ENCODE results near the gene TCN2.
A peak's percentile ranks its signal among the peaks of the same experiment; 100 is the strongest.
"Not testable (repeated sequence)": the region's sequence is repeated elsewhere in the genome, so short reads cannot be mapped to it uniquely, and the experiment has no call there.

TCN2 gene

GRCh38 chr22:30650508-30651116 is 43.6 kb downstream of the TCN2 start:
- DNase-seq, result no peak

- no peak for DNase-seq
Observed at GRCh38 chr22:30652852-30653251, 45.9 kb downstream of the TCN2 start.

GRCh38 chr22:30654361-30654760 is 47.4 kb downstream of the TCN2 start:
- no peak for DNase-seq

GRCh38 chr22:30655532-30655931 is 48.6 kb downstream of the TCN2 start:
- no peak for DNase-seq

GRCh38 chr22:30662040-30662439 is 55.1 kb downstream of the TCN2 start:
- DNase-seq, result peak; percentile 49

GRCh38 chr22:30664798-30665197 is 57.8 kb downstream of the TCN2 start:
- no peak for DNase-seq

GRCh38 chr22:30665266-30665665 is 58.3 kb downstream of the TCN2 start:
- DNase-seq, result no peak

- DNase-seq, result no peak
Observed at GRCh38 chr22:30665786-30666185, 58.8 kb downstream of the TCN2 start.

GRCh38 chr22:30667107-30667493 is 60.1 kb downstream of the TCN2 start:
- DNase-seq, result no peak

- peak; percentile 90 for DNase-seq
Observed at GRCh38 chr22:30667494-30668385, 60.8 kb downstream of the TCN2 start, which contains the start of gene DUSP18. TSS of gene DUSP18 (minus strand) at chr22:30667875. CDS start at chr22:30664003, 3,872 bp downstream.

GRCh38 chr22:30668386-30668710 is 61.4 kb downstream of the TCN2 start:
- peak; percentile 35 for DNase-seq

GRCh38 chr22:30671071-30671470 is 64.1 kb downstream of the TCN2 start:
- no peak for DNase-seq

- no peak for DNase-seq
Observed at GRCh38 chr22:30673136-30673535, 66.2 kb downstream of the TCN2 start.

- DNase-seq, result no peak
Observed at GRCh38 chr22:30674482-30674881, 67.5 kb downstream of the TCN2 start.

- DNase-seq, result peak; percentile 29
Observed at GRCh38 chr22:30675436-30675835, 68.5 kb downstream of the TCN2 start.

GRCh38 chr22:30676565-30676964 is 69.6 kb downstream of the TCN2 start:
- DNase-seq, result not testable (repeated sequence)
